HG03103 (cell line): Measurements from ENCODE around the gene ITPR3.

ENCODE experiments used
- ATAC-seq: cut with Tn5 transposase; IDR thresholded peaks from one replicate; pipeline ENCODE4 v1.9.1; 2021; ENCODE audit warnings: low read depth; ENCODE audit not compliant: unreplicated experiment

ITPR3 gene

DNA sequence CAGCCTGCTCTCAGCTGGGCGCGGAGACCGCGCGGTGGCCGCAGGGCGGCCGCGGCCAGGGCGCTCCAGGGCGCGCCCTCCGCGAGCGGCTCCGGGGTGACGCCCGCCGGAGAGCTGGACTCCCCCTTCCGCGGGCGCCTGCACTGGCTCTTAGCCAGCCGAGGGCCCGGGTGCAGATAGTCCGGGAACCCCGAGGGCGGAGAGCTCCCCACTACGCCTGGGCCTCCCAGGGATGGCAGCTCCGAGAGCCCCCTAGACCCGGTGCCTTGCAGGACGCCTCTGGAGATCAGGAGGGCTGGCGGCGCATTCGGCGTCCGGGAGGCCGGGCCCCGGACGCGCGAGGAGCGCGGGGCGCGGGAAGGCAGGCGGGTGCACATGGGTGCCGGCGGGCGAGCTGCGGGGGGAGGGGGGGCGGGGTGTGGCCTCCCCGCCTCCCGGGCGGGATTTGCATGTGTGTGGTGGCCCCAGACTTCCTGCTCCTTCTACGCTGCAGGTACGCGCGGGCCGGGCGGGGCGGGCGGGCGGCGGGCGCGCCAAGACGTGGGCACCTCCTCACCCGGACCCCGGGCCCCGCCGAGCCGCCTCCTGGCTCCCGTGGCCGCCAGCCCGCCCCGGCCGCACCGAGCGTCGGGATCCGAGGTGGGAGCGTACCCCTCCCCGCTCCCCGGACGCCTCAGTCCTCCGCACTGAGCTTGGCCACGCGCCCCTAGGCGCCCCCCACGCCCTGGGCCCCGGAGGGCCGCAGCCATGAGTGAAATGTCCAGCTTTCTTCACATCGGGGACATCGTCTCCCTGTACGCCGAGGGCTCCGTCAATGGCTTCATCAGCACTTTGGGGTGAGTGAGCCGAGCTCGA, at the start of gene ITPR3:
Gene ITPR3 (plus strand): TSS at position 467 of the 855 bp plus-strand sequence. CDS start 281 bp downstream, at position 748.
- ATAC-seq, result peak; percentile 63

DNA sequence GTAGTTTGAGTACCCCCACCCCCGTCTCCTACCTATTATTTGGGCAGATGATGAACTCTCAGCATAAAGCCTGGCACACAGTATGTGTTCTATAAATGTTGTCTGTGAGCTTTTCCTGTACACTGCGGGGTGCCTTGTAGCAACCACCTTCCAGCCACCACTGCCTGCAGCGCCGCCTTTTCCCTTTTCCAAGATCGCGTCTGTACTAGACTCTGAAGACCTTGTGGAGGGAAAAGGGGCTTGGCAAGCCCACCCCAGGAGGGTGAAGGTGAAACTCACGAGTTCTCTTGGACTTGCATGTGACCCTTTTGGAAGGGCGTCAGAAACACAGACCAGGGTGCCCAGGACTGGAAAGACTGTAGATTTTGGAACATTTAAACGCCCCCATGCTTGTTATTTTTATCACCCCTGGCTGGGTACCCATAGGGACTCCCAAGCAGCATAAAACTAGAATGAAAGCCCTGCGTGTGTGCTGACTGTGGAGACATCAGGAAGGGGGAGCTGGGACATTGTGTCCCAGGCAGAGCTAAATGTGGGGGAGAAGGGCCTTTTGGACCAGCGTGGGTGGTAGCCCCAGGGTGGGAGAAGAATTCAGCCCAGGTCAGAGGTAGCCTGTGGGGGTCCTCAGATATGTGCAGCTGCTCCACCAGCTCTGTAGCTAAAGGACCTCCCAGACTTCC, 49.3 kb upstream of the ITPR3 start:
- no peak for ATAC-seq

DNA sequence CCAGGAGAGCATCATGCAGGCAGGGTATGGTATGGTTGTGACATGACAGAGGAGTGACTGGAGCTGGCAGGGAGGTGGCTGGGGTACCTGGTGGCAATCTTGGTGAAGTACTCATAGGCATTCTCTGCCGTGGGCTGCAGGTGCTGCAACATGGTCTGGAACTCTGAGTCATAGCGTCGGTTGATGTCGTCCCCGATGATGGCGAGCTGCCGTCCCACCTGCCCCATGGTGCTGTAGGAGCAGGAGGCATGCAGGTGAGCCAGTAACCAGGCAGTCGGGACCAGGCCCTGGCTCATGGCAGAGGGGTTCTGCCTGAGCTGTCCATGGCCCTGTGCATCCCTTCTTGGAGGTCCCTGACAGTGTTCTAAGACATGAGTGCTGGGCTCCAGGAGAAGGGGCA, 45.9 kb upstream of the ITPR3 start:
- no peak for ATAC-seq

DNA sequence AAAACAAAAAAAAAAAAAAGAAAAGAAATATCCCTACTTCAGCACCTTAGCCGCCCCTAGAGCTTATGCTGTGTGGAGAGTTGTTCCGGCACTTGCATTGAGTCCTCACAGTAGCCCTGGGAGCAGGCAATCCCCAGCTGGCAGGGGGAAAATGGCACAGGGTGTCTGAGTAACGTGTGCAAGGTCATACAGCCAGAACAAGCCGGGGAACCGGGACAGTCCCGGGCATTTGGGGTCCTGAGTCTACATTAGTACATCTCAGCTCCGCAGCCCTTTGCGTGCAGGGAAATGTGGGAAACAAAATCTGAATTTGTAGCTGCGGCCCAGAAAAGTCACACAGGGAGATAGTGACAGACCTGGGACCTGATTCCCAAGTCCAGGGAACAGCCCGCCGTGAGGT, 44.5 kb upstream of the ITPR3 start:
- no peak for ATAC-seq

DNA sequence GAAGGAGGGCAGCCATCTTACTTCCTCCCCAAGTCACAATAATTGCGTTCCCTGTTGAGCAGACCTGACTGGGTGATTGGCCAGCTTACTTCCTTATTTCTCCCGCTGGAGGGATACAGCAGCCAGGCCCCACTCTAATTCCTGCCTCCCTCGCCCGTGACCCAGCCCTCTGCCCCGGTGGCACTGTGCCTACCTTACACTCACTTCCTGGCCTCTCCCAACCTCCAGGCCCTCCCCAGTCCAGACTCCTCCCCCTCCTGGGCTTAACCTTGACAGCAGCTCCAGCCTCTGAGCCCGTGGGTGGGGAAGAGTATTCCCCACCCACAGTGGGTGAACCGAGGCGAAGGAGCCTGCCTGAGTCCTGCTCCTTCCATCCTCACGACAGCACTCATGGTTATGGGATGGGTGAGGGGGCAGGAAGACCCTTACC, 44.0 kb upstream of the ITPR3 start:
- no peak for ATAC-seq

DNA sequence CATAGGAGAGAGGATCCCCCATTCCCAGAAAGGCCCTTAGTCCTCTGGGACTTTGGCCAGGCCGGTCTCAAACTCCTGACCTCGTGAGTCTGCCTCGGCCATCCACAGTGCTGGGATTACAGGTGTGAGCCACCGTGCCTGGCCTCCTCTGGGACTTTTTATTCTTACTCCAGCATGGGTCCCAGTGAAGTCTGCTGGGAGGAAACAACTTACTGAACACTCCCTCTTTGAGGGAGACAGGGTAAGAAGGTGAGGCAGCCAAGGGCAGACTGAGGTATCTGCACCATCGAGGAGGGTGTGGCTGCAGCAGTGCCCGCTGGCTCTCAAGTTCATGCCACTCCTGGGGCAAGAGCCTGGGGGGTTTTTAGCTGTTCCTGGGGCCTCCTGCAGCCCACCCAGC, 43.4 kb upstream of the ITPR3 start:
- no peak for ATAC-seq

DNA sequence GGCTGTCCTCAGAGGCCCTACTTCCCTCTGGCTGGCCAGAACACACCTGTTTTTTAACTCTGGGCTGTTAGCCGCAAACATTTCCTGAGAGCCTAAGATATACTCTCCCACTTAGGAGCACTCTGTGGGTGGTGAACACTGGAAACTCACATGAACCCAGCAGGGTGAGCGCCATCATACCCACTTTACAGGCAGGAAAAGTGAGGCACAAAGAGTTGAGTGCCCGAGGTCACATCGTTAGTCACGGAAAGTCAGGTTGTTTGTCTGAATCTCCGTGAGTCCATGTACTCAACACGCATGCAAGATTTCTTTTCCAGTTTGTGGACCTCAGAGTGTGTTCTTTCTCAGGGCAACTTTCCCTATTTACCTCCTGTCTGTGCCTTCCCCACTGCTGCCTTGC, 43.0 kb upstream of the ITPR3 start:
- ATAC-seq, result no peak

DNA sequence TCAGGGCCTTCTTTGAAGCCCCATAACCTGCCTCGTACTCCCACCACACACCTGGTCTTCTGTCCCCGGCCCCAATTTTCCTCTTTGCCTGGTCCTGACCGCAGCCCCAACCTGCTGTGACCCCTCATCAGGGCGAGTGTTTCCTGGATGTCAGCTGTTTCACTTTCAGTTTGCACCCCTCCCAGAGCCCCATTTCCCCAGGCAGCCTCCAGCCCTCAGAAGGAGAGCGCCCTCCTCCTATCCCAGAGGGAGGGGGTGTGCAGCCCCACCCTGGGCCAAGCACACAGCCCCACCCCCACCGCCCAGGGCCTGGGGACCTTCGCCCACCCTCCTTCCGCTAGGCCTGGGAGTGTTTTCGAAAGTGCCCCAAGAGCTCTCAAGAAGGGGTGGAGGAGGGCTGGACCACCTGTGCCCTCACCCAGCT, 42.5 kb upstream of the ITPR3 start:
- no peak for ATAC-seq

DNA sequence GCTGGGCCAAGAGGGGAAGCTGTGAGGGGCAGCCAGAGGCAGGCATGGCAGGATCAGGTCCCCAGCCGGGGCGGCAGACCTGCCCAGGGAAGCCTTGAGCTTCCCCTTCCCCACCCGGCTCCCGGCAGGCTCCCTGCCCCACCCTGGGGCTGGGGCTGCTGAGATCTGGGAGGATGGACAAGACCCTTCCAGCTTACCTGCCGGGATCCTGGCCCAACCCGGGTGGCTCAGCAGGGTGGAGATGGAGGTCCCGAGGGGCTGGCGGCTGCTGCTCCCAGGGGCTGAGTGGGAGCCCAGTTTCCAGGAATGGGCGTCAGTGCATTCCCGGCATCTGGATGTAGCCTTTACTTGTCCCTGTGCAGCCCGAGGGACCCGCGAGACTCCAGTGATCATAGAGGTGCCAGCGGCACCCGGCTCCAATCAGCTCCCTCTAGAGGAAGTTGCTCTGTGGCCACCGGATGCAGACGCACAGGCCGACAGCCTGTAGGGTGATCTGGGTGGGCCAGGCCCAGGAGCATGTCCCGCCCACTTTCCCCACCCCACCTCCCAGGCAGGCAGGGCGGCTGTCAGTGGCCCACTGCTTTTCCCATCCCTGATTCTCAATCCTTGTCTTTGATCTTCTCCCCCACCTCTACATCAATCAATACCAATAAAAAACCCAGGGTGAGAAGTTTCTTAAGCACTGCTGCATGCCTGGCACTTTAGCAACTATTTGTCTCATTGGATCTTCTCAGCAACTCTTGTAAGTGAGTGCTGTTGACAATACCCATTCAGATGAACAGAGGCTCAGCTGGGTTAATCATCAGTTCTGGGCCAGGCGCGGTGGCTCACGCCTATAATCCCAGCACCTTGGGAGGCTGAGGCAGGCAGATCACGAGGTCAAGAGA, 41.1 kb upstream of the ITPR3 start, which contains the start of gene BAK1:
Gene BAK1 (minus strand): TSS at position 449 of the 887 bp plus-strand sequence. CDS start 2,672 bp downstream, outside the sequence.
- peak; percentile 80 for ATAC-seq

DNA sequence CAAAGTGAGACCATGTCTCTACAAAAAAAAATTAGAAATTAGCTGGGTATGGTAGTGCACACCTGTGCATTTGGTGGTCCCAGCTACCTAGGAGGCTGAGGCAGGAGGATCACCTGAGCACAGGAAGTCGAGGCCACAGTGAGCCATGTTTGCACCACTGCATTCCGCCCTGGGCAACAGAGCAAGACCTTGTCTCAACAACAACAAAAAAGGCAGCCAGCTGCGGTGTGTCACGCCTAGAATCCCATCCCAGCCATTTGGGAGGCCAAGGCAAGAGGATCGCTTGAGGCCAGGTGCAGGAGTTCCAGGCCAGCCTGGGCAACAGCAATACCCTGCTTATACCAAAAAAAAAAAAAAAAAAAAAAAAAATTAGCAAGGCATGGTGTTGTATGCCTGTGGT, 39.9 kb upstream of the ITPR3 start:
- ATAC-seq, result no peak

DNA sequence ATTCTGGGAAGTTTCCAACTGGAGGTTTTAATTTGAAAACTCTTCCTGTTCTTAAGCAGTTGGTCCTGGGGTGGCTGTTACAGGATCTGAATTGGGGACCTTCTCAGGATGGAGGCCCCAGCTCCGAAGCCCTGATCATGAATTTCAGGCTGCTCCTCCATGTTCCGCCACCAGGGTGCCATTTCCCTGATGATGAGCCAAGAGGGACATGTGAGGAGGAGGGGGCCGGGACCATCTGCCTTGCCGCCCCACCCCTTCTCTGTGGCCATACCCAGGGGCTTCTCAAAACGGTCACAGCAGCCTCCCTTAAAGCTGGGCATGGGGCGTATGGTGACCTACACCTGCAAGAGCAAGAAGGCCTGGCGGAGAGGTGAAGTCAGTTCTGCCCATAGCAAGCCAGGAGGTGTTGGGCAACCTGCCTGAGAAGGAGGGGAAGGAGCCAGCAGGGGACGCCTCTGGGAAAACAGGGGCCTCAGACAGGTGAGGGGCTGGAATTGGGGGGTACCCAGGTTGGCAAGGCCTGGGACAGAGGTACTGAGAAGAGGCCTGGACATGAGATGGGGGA, 37.4 kb upstream of the ITPR3 start:
- ATAC-seq, result no peak

DNA sequence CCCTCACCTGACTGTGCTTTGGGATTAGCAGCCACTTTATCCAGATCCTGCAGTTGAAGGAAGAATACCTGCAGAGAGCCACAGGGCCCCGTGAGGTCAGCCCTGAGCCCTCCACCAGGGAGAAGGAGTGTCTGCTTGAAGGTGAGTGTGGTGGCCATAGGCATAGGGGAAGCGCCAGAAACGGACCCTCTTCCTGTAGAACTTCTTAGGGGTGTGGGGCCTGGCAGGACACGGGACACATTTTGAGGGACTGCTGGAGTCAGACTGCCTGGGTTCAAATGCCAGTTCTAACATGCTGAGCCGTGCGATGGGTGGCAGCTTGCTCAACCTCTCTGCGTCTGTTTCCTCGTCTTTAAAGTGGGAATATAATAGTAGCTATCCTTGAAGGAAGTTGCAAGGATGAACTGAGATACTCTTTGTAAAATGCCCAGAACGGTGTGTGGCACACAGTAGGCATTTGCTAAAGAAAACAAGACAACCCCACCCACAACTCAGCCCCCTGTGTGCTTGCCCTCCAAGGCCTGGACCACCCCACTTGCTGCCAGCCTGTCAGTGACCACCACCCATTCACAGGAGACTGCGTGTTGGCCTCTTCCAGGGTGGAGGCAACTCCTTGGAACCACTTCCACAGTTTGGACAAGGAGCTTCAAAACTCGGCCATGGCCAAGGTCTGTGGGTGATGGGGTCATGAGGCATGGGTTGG, 36.3 kb upstream of the ITPR3 start:
- ATAC-seq, result no peak

DNA sequence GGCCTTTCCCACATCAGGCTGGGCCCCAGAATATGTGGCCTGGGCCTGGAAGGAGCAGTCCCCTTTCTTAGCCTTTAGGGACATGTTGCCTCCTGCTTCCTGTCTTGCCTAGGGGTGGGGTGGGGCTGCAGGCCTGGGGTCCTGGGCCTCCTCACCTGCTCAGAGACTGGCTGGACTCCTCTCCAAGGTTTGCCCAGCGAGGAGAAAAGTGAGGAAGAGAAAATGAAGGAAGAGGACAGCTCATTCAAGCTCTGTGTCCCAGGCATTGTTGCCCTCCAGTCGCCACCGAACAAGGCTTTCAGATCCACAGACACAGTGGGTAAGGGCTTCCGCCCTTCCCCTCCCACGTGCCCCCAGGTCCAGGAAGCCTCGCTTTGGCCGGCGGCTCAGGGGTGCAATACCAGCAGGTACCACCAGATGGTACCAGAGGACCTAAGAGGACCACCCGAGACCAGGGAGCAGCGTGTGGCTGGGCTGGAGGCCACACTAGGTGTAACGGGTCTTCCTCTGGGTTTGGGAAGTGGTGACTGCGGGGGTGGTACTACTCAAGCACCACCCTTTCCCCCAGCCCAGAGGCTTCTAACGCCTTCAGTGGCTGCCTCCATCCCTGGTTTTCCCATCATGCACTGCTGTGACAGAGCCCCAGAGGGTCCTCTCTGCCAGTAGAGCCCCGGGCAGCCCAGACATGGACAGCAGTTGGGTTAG, 35.6 kb upstream of the ITPR3 start:
- ATAC-seq, result peak; percentile 52

DNA sequence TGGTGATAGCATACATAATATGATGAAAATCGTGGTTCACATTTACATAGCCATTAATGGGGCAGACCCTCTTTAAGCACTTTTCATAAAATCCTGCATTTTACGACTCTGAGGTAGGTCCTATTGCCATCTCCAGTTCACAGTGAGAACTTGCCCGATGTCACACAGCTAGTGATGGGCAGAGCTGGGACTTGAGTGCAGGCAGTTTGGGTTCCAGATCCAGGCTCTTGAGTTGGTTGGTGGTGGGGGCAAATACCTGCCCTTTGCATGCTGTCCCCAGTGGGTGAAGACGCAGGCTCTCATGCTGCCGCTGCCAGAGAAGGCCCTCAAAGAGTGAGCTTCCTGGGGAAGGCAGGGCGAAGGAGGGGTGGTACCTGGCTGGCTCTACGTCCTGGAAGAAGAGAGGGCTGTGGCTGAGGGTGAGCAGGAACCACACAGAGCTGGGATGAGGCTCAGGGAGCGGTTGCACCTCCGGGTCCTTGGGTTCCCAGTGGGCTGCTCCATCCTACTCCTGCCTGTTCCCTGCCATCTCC, 34.9 kb upstream of the ITPR3 start:
- no peak for ATAC-seq

DNA sequence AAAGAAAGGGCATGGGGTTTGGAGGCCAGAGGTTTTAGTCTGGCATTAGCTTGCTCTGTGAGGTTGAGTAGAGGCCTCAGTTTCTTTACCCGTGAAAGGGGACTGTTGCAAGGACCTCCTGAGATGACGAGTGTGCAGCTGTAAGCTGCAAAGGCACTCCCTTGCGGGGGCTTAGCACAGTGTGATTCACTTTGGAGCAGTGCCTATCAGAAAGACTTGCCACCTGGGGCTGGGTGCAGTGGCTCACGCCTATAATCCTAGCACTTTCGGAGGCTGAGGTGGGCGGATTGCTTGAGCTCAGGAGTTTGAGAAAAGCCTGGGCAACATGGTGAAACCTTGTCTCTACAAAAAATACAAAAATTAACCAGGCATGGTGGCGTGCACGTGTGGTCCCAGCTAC, 33.6 kb upstream of the ITPR3 start:
- ATAC-seq, result no peak

DNA sequence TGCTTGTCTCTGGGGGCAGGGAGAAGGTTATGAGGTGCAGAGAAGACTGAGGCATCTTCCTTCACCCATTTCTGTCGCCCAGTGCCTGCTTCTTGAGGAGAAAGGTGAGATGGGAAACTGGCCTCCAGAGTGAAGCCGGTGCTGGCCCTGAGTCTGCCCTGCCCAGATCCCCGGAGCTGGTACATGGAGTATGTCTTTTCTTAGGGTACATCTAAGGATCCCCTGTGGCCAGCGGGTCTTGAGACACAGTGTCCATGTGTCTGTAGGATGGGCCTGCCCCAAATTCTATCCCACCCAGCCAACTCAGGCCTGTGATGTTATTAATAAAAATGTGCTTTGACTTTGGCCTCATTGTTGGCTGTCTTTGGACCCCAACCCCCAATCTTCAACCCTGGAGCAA, 32.2 kb upstream of the ITPR3 start:
- no peak for ATAC-seq

DNA sequence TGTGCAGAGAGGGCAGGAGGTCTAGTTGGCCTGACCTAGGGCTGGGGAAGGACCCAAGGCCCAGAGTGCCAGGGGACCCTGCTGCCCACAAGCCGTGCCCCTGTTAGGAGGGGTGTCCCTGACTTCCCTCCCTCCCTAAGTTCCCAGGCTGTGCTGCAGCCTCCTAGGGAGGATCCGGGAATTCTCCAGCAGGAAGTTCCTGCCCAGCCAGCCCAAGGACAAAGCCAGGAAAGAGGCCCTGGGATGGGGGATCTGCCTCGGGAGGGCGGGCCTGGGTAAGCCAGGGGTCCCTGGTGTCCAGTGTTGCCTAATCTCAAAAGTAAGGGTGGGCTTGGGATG, 31.8 kb upstream of the ITPR3 start:
- no peak for ATAC-seq

DNA sequence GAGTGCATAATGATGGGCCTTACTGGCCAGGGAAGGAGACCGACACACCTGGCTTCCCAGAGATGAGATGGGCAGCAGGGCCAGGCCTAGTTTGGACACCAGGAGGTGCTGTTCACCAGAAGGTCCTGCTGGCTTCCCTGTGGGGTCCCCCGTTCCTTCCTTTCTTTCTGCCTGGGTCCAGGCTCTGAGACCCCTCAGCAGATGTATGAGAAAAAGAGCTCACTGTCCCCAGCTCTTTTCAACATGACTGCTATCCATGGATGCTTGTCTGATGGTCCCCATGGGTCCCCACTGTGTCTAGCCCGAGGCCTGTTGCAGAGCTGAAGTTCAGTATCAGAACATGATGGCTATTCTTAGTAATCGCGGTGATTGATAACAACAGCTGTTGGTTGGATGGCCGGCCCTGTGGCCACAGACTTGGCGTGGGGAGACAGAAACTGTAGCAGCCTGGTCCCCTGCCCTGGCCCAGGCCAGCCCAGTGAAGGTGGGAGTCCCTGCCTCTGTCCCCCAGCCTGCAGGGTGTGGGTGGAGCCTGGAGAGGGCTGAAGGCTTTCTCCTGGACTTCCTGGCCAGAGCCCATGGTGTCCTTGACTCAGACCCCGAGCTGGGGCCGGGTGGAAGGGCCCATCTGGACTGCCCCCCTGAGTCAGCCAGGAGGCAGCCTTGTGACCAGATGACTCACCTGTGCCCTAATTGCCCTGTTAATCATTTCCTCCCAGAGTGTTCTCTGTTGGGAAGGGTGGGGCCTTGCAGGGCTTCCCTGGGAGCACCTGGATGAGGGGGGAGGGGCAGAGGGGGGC, 31.2 kb upstream of the ITPR3 start:
- ATAC-seq, result no peak
